C4-2B (cell line): ENCODE measurements around the gene NPS.

ENCODE experiments used
- CTCF ChIP-seq: fragments of 450-650 bp; conservative IDR thresholded peaks from 2 replicates; pipeline ENCODE4 v1.5.1; 2017; ENCODE audit warnings: mild to moderate bottlenecking
- ZFX ChIP-seq: fragments of 450-650 bp; IDR thresholded peaks from 2 replicates; pipeline ENCODE4 v1.6.1; 2017

GRCh38 chr10:127534496-127534895, 14.6 kb upstream of the NPS start:
- TF ChIP-seq CTCF (no peak), ZFX (no peak)
